ENCODE data around the gene ABCA10.
"Not testable (repeated sequence)": the region's sequence is repeated elsewhere in the genome, so short reads cannot be mapped to it uniquely, and the experiment has no call there.

ABCA10 gene, protein sequence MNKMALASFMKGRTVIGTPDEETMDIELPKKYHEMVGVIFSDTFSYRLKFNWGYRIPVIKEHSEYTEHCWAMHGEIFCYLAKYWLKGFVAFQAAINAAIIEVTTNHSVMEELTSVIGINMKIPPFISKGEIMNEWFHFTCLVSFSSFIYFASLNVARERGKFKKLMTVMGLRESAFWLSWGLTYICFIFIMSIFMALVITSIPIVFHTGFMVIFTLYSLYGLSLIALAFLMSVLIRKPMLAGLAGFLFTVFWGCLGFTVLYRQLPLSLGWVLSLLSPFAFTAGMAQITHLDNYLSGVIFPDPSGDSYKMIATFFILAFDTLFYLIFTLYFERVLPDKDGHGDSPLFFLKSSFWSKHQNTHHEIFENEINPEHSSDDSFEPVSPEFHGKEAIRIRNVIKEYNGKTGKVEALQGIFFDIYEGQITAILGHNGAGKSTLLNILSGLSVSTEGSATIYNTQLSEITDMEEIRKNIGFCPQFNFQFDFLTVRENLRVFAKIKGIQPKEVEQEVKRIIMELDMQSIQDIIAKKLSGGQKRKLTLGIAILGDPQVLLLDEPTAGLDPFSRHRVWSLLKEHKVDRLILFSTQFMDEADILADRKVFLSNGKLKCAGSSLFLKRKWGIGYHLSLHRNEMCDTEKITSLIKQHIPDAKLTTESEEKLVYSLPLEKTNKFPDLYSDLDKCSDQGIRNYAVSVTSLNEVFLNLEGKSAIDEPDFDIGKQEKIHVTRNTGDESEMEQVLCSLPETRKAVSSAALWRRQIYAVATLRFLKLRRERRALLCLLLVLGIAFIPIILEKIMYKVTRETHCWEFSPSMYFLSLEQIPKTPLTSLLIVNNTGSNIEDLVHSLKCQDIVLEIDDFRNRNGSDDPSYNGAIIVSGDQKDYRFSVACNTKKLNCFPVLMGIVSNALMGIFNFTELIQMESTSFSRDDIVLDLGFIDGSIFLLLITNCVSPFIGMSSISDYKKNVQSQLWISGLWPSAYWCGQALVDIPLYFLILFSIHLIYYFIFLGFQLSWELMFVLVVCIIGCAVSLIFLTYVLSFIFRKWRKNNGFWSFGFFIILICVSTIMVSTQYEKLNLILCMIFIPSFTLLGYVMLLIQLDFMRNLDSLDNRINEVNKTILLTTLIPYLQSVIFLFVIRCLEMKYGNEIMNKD (N-terminal part only)

DNA sequence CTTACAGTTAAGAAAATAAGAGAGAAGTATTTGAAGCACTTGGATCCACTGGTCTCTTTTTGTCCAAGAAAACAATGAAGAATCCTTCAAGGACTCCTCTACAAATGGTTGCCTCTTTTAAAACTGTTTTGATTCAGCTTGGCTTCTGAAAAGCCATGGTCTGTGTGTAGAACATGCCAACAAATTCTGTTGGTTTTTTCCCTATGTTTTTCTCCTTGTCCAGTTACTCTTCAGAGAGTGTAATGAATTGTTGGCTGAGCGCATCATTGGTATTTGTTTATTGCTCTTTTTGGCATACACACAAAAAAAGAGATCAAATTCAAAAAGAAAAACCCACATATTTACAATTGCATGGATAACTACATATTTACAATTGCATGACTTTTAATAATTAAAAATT is at the start of gene ABCA10:
Gene ABCA10, minus strand, starts transcription at position 249 of the 400 bp plus-strand sequence. CDS start 3,466 bp downstream, outside the sequence.
- DNase-seq (ENCODE audit: low read depth), result peak; percentile 14

DNA sequence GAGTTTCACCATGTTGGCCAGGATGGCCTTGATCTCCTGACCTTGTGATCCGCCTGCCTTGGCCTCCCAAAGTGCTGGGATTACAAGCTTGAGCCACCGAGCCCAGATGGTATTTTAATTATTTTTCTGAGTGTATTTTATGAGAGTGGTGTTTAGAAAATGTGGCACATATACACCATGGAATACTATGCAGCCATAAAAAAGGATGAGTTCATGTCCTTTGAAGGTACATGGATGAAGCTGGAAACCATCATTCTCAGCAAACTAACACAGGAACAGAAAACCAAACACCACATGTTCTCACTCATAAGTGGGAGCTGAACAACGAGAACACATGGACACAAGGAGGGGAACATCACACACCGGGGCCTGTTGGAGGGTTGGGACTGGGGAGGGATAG is 47.7 kb upstream of the ABCA10 start:
- DNase-seq (ENCODE audit: low read depth), result not testable (repeated sequence)

DNA sequence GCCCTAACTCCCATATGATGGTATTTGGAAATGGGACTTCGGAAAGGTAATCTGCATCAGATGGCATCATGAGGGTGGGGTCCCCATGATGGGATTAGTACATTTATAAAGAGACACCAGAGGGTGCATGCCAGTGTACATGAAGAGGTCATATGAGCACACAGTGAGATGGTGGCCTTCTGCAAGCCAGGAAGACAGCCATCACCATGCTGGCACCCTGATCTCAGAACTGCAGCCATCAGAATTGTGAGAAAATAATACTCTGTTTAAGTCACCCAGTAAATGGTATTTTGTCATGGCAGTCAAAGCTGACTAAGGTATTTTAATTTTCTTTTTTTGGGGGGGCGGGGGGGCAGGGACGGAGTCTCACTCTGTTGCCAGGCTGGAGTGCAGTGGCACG is 47.1 kb upstream of the ABCA10 start:
- DNase-seq (ENCODE audit: low read depth), result no peak

DNA sequence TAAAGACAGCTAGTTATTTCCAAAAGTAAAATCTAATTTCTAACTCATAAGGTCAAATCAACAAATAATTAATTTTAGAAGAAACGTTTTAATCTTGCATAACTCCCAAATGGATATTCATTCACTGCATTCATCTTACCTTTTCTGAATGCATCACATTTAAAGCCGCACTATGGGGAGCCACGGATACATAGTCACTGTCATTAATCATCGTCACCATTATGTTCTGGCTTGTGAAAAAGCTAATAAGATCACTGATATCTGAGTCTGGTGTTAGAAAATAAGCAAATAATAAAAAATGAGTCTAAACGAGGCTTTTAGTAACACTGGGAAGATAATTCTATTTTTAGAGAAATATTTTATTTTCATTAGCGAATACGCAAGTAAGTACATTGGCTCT is 42.4 kb upstream of the ABCA10 start:
- no peak for DNase-seq (ENCODE audit: low read depth)

DNA sequence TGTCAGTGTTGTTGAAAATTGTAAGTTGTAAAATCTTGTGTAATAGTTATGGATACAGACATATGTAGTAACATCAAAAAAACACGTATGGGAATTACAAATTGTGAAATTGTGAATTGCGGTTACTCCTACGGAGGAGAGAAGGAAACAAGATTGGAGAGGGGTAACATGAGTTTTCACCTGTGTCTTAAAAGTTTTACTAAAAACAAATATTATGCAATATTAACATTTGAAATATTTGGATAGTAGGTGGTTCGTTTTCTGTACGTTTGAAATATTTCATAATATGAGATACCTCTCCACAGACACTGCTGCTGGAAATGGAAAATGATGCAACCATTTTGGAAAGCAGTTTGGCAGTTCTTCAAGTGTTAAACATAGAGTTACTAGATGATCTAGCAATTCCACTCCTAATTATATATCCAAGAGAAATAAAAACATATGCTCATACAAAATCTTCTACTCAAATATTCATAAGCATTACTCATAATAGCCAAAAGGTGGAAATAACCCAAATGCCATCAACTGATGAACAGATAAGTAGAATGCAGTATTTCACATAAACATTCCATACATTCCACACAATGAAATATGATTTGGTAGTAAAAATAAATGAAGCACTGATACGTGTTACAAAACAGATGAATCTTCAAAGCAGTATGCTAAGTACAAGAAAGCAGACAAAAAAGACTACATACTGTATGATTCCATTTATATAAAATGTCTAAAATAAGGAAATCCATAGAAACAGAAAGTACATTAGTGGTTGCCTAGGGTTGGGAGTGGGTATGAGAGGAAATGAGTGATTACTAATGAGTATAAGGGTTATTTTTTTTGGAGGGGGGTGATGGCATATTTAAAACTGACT is 40.7 kb upstream of the ABCA10 start:
- peak; percentile 72 for DNase-seq (ENCODE audit: low read depth)

DNA sequence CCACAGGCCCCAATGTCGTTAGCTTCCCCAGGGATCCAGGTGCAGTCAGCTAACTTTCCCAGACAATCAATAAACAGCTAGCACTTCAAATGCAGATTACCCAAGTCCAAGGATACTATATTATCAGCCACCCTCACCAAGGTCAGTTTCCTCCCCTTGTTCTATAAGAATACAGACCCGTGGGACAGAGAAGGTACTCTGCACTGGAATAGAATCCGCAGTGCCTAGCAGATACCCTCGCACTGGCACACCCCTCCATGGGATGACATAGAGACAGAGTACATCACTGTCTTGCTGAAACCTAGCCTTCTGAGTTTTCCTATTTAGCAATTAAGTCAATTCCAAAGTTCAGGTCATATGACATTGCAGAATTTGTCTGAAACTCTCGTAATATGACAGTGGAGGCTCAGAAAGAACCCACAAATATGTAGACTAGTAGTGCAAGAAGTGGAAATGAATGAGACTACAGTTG is 40.0 kb upstream of the ABCA10 start:
- peak; percentile 53 for DNase-seq (ENCODE audit: low read depth)

DNA sequence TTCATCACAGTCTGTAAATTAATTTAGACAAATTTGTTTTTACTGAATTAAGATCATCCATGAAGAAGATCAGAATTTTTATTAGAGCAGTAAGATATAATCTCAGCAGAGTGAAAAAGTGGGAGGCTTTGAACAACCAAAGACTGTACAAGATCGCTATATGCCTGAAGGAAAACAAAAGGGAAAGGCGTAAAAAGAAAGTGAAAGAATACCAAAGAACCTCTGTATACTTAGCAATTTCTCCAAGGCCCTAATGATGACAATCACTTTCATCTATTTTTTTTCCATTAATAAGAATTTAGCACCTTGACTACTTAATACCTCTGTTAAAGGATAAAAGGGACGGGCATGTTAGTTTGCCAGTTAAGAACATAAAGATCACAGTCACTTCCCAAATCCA is 38.6 kb upstream of the ABCA10 start:
- no peak for DNase-seq (ENCODE audit: low read depth)

DNA sequence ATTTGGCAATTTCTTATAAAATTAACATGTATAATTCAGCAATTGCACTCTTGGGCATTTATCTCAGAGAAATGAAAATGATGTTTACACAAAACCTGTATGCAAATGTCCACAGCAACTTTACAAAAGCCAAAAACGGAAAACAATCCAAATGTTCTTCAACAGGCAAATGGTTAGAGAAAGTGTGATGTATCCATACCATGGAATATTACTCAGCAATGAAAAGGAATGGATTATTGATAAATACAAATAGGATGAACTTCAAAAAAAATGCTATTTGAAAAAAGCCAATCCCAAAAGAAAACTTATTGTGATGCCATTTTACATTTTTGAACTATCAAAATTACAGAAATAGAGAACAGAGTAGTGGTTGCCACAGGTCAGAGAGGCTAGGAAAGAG is 37.2 kb upstream of the ABCA10 start:
- DNase-seq (ENCODE audit: low read depth), result no peak

DNA sequence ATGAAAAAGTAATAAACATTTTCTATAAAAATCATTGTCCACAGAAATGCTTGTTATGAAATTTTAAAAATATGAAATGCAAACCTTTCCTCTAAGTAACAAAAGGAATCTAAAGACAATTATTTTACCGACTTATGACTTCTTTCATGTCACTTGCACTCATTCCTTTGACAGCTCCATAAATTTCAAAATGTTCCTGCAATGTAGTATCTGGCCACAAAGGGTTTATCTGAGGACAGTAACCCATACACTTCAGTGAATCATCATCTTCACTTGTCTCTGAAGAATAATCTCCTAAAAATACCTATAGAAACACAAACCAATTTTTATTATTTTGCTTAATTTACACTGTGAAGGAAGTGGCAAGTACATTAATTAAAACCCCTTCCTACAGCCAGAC is 25.6 kb upstream of the ABCA10 start:
- peak; percentile 59 for DNase-seq (ENCODE audit: low read depth)

DNA sequence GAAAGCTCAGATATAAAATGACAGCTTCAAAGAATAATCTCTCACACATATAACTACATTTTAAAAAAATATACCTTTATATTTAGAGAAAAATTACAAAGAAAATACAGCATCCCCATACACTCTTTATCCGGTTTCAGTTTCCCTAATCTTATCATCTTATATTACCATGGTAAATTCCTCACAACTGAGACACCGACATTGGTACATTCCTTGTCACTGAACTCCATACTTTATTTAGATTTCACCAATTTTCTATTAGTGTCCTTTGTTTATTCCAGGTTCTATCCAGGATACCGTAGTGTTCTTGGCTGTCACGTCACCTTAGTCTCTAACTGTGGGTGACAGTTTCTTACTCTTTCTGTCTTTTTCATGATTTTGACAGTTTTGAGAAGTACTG is 22.0 kb upstream of the ABCA10 start:
- DNase-seq (ENCODE audit: low read depth), result peak; percentile 48

DNA sequence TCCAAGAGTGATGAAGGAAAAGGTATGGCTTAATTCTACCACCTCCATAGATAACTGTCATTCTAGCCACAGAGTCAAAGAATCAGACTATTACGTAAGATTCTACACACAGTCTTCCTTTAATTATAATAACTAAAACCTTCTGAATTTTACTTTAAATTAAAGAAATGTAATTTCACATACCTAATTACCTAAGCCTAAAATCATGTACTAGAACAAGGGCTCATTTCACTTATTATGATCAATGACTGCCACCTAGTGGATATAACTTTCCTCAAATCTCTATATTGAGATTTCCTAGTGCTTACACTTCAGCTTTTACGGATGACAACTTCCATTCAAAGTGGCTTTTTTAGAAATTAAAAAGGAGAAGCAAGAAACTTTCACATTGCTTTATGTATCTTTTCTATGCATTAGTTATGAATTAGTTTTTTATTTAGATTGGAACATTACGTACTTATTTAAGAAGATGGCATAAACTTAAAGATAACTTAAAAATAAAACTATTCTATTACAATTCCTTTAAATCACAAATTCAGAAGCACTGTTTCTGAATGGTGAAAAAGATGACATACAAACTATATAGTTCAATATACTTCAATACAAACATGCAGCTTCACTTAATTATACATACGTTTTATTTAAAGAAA is 18.2 kb upstream of the ABCA10 start:
- DNase-seq (ENCODE audit: low read depth), result peak; percentile 60

DNA sequence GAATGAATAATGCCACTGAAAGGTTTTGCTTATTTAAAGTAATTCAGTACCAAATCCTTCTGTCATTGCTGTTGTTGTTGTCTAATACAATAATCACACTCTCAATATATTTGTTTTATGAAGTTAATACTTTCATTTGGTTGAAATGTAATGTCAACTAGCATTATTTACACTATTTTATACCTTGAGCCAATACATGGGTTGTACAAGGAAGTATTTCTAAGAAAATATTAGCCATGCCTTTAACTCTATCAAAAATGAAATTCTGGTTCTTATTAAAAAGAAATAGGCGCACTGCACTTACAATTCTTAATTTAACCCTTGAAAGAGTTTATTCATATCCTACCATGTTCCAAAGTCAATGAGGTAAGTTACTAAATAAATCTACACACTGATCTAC is 17.6 kb upstream of the ABCA10 start:
- no peak for DNase-seq (ENCODE audit: low read depth)

DNA sequence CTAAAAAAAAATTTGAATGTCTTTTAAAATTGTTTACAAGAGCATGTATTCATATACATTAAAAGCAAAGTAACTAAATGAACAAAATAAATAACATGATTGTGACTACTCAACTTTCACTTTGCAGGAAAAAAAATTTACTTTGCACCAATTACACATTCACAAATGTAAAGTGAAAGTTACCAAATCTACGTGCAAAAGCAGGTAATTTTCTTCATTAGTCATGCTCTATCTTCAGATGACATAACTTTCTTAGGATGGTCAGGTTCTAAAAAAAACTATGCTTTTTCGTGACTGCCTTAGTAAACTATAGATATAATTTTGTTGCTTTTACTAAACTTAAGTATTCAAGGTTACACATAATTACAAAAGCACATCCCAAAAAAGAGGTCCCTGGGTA is 17.0 kb upstream of the ABCA10 start:
- no peak for DNase-seq (ENCODE audit: low read depth)

DNA sequence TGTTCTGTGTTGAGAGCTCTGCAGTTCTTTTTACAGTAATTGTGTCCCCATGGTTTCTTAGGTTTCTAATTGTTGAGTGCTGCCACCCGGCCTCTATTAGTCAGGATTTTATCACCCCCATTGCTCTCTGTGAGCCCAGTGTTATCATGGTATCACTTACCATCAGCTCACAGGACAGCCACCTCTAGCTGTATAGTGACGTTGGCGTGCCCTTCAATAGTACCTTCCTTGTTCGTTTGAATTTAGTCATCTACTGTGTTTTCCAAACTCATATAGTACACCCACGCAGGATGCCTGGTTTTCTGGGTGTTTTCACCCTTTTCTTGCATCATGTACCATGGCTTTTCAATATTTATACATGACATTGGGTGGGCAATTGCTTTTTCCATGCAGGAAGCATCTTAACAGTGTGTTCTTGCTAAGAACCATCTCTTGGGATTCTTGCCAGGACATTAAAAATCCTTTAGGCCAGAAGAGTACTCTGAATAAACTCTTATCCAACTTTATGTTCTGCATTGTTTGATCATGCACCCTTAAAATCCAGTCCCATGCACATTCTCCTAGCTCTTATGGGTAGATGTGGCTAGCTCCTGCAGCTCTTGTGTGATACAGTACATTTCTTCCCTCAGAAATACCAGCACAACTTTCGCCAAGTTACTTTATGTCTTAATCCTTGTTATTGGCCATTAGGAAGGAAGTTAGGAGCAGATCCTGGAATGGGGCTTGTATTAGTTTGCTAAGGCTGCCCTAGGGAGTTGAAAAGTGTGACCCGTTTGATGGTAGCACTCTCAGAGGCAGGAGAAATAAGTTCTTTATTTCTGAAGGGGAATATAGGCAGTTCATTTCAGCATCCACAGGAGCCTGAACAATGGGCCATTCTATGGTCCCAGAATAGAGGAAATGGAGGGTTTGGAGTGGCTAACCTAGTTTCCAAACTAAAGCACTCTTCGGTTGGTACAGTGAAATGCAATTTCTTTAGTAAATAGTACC is 11.3 kb upstream of the ABCA10 start:
- no peak for DNase-seq (ENCODE audit: low read depth)

DNA sequence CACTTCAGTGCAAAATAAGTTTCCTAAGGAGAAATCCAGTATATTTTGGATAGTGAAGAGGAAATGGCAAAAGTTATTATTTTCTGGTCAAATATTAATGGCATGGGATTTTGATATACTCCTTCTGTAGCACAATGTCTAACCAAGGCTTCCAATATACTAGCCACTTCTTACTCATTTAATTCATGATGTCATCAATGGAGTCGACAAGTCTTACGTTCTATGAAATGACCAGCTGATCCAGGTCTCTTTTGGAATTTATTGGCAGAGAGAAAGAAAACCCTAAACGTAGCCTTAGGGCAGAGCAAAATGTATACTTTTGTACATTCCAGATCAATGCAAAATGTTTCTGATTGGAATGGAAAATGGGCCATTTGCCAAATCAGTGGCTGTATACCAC is 8.3 kb upstream of the ABCA10 start:
- no peak for DNase-seq (ENCODE audit: low read depth)

DNA sequence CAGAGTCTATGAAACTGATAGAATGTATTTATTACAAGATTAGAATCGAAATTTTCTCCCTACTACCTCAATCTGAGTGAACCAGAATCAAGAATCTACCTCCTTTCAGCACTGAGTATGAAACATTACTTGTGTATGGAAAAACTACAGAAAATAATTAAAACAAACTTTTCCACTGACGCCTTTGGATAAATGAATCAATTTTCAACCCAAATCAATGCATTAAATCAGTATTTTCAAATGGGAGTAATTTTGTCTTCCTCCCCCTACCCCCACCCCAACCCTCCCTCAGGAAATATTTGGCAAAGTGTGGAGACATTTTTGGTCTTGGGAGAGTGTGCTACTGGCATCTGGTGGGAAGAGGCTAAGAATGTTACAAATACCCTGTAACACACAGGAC is 7.8 kb upstream of the ABCA10 start:
- no peak for DNase-seq (ENCODE audit: low read depth)

DNA sequence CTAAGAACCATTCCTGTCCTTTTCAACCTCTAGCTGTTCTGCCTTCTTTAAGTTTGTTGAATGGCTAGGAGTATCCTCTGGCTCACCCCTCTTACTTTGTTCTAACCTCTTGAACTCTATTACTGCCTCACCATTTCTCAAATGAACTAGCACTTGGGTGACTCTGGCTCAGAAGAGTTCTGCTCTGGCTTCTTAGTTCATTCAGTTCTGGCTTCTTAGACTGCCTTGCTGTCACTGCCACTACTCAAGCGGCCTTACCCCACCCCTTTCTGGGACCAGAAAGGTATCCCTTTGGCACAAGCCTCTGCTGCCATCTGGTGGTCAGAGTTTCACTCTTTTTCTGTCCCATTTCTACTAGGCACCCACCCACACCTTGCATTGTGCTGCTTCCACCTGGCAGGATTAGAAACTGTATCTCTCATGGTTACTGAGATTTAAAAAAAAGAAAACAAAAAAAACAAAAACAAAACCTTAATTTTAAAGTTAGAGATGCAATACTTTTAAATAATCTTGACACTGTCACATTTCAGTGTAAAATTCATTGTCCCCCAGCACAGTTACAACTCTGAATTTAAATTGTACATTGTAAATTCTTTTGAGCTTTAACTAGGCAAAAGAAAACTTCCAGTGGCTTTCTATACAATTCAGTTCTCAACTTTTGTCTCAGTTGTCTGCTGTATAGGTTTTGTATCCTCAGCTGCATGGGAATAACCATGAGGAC is 6.9 kb upstream of the ABCA10 start:
- DNase-seq (ENCODE audit: low read depth), result peak; percentile 77

DNA sequence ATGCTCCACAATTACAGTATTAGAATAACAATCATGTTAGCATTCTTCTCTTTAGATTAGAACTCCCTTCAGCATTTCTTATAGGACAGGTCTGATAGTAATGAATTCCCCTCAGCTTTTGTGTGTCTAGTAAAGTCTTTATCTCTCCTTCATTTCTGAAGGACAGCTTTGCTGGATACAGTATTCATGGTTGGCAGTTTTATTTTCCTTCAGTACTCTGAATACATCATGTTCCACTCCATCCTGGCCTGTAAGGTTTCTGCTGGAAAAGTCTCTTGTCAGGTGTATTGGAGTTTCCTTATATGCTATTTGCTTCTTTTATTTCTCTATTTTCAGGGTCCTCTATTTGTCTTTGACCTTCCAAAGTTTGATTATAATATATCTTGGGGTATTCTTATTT is 4.0 kb upstream of the ABCA10 start:
- peak; percentile 14 for DNase-seq (ENCODE audit: low read depth)

DNA sequence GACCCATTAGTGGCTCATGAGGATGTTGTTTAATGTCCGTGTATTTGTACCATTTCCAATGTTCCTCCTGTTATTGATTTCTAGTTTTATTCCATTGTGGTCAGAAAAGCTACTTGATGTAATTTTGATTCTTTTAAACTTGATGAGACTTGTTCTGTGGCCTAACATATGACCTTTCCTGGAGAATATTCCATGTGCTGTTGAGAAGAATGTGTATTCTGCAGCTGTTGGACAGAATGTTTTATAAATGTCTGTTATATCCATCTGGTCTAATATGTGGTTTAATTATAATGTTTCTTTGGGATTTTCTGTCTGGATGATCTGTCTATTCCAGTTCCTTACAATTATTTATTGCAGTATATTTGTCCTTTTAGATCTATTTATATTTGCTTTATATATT is 2.9 kb upstream of the ABCA10 start:
- DNase-seq (ENCODE audit: low read depth), result no peak

All from amniotic epithelial cell (primary cell).